ENCODE results near the gene HACD2.

The HACD2 gene

DNA sequence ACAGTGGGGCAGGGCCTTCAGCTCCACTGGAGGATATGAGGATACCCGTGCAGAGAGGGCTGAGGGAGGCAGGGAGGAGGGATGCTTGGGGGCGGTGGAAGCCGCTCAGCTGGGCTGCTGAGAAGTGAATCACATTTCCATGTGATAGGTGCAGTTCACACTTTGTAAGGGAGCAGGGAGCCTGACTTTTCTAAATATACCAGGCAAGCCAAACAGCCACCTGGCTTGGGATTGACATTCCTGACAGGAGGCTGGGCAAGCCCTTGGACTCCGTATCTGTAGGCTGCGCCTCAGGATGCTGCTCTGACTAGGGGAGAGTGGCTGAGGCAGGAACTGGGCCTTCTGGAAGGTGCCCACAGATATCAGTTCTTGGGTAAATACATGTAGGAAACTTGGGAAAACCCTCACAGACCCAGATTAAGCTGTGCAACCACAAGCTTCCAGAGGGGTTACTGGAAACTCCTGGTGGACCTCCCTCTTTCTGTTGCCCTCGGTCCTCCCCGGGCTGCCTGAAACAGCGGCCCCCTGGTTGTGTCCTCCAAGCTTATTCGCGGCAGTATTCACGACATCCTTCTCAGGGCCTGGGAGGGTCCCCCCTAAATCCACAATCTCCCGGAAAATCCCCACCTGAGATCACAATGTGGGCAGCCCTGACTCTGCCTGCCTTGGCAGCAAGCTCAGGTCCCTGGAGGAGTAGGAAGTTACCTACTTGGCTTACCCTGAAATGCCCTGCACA, 103.0 kb downstream of the HACD2 start:
- TF ChIP-seq ZNF274 (IDR thresholded peaks at IDR 0.05; ENCODE audit: low read depth, low read length) = no peak
- no peak overlapping the region for H3K4me3 ChIP-seq (ENCODE audit: low read length)

- no peak for TF ChIP-seq ZNF274 (IDR thresholded peaks at IDR 0.05; ENCODE audit: low read depth, low read length)
- H3K4me3 ChIP-seq (ENCODE audit: low read length) = no peak overlapping the region
Observed at GRCh38 chr3:123481071-123481470, 103.8 kb downstream of the HACD2 start.

GRCh38 chr3:123480428-123480827, 104.4 kb downstream of the HACD2 start:
- no peak overlapping the region for H3K4me3 ChIP-seq (ENCODE audit: low read length)

DNA sequence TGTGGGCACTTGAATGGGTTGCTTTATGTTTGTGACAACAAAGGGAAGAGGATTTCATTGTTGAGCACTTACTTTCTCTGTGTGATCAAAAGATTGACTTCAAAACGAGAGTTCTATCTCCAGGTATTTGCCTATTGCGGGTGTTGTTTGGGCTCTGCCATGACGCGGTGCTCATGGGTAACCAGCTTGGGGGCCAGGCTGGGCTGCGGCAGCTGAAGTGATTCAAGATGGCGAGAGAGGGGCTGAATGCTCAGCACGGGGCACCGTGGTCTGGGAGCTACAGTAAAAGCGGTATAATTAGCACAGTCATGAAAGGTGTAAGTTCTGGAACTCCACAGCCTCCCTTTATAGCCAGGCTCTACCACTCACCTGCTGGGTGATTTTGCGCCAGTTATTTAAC, 105.0 kb downstream of the HACD2 start:
- no peak for TF ChIP-seq ZNF274 (IDR thresholded peaks at IDR 0.05; ENCODE audit: low read depth, low read length)
- H3K4me3 ChIP-seq (ENCODE audit: low read length) = no peak overlapping the region

More at GRCh38 chr3:123480428-123480827, 104.4 kb downstream of the HACD2 start:
- no peak for TF ChIP-seq ZNF274 (IDR thresholded peaks at IDR 0.05; ENCODE audit: low read depth, low read length)

GRCh38 chr3:123478314-123478713, 106.5 kb downstream of the HACD2 start:
- no peak overlapping the region for H3K4me3 ChIP-seq (ENCODE audit: low read length)
- no peak for TF ChIP-seq ZNF274 (IDR thresholded peaks at IDR 0.05; ENCODE audit: low read depth, low read length)

DNA sequence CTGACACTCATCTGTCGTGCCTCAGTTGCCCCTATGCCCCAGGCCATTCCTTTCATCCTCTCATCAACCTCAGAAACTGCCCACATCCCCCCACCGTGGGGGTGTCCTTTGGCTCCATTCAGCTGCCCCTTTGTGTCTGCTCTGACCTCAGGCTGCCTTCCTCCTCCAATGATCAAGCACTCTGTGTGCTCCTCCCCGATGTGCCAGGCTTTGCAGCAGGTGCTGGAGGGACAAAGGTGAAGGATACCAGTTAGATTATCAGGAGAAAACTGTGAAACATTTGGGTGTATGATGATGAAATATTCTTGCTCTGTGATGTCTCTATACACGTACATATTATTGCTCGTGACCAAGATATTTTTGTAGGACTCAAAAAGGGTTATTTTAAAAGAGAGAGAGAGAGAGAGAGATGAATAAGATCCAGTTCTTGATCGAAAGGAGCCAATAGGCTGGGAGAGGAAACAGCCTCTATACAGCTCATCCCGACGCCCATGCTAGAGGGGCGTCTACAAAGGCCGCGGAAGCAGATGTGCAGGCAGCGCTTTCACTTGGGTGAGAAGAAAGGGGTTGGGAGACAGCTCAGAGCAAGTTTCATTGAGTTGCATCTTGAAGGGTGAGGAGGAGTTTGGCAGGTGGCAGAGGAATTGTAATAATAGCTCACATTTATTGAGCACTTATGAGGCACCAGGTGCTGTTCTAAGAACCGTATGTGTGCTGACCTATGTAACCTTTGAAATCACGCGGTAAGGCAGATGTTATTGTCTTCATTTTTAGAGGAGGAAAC, 107.7 kb downstream of the HACD2 start:
- no peak overlapping the region for H3K4me3 ChIP-seq (ENCODE audit: low read length)
- TF ChIP-seq ZNF274 (IDR thresholded peaks at IDR 0.05; ENCODE audit: low read depth, low read length) = no peak

GRCh38 chr3:123475786-123476185, 109.1 kb downstream of the HACD2 start:
- no peak for TF ChIP-seq ZNF274 (IDR thresholded peaks at IDR 0.05; ENCODE audit: low read depth, low read length)
- no peak overlapping the region for H3K4me3 ChIP-seq (ENCODE audit: low read length)

DNA sequence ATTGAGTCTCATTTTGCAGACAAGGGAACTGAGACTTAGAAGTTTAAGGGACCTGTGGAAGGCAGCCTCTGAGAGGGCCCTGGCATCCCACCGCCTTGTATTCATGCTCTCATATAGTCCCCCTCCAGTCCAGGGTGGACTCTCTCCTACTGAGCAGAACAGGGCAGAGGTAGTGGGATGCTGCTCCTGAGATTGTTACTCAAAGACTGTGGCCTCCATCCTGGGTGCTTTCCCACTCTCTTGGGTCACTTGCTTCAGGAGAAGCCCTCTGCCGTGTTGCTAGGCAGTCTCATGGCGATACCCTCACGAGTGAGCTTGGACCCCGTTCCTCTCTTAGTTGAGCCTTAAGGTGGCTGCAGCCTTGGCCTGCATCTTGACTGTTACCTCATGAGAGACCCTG, 113.7 kb downstream of the HACD2 start:
- H3K4me3 ChIP-seq (ENCODE audit: low read length) = no peak overlapping the region
- no peak for TF ChIP-seq ZNF274 (IDR thresholded peaks at IDR 0.05; ENCODE audit: low read depth, low read length)

DNA sequence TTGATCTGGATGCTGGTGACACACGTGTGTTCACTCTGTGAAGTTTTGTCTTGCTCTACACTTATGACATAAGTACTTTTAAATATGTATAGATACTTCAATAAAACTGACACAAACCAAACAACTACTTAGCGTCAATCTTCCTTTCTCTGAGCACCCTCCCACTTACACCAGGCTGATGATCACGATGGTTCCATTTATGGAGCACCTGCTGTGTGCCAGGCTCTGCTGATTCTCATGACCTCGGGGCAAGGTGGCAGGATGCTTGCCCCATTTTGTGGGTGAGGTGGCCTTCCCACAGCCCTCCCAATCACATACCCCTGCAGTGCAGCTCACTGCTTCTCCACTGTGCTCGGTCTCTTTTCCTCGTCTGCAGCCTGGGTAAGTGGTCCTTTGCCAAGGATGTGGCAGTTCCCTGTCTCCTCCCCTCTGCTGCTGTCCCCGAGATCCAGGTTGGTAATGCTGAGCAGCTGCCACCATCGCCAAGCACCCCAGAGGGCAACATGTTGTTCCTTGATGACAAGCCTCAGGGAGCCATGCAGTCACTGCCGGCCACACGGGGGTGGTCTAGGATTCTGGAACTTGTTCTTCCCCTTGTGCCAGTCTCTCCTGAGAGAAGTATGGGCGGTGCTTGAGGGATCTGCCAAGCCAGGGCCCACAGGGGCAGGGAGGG, 115.4 kb downstream of the HACD2 start:
- no peak overlapping the region for H3K4me3 ChIP-seq (ENCODE audit: low read length)
- no peak for TF ChIP-seq ZNF274 (IDR thresholded peaks at IDR 0.05; ENCODE audit: low read depth, low read length)

DNA sequence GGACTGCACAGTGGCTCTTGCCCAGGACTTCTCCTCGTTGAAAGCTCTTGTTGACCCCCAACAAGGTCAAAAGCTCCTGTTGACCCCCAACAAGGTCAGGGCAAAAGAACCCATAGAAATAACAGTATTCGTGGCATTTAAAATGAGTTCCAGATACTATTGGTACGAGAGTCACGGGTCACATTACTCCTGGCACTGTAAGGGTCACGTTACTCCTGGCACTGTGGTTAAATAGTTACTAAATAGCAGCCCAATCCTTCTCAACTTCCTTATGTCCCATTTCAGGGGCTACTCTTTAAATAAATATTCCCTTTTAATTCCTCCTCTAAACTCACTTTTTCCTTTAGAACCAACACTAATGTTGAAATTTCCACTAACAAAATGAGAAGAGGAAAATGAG, 117.8 kb downstream of the HACD2 start:
- no peak for TF ChIP-seq ZNF274 (IDR thresholded peaks at IDR 0.05; ENCODE audit: low read depth, low read length)

DNA sequence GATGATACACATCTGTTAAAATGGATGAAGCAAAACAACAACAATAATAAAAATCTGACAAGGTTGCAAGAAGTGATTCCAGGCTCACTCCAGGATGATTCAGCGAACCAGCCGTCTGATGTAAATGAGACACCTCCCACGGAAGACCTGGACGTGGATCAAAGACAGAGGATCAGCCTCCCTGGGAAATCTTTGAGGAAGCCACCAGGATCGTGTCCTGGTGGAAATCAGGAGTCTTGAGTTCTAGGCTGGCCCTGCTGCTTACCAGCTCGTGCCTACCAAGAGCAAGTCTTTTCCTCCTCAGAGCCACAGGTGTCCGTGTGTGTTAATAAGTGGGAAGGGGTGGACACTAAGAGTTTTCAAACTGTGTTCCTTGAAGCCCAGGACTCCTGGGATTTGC, 120.6 kb downstream of the HACD2 start:
- no peak for TF ChIP-seq ZNF274 (IDR thresholded peaks at IDR 0.05; ENCODE audit: low read depth, low read length)
- H3K4me3 ChIP-seq (ENCODE audit: low read length) = no peak overlapping the region

More for the DNA sequence above, 117.8 kb downstream of the HACD2 start:
- no peak overlapping the region for H3K4me3 ChIP-seq (ENCODE audit: low read length)

- no peak for TF ChIP-seq ZNF274 (IDR thresholded peaks at IDR 0.05; ENCODE audit: low read depth, low read length)
- no peak overlapping the region for H3K4me3 ChIP-seq (ENCODE audit: low read length)
Observed at GRCh38 chr3:123459862-123460261, 125.0 kb downstream of the HACD2 start.

DNA sequence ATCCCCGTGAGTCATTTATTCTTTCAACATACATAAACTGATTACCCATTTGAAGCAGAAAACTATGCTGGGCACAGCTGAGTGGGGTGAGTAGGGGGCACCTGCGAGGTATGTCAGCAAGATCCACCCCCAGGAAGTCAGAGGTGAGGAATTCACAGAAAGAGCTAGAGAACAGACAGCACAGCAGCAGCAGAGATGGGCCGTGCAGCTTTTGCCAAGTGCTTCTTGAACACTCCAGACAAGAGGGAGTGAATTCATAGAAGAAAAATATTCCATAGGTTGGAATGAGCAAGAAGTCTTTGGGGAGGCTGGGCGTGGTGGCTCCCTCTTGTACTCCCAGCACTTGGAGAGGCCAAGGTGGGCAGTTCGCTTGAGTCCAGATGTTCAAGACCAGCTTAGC, 126.6 kb downstream of the HACD2 start:
- no peak for TF ChIP-seq ZNF274 (IDR thresholded peaks at IDR 0.05; ENCODE audit: low read depth, low read length)
- H3K4me3 ChIP-seq (ENCODE audit: low read length) = no peak overlapping the region

GRCh38 chr3:123457841-123458240, 127.0 kb downstream of the HACD2 start:
- H3K4me3 ChIP-seq (ENCODE audit: low read length) = no peak overlapping the region

DNA sequence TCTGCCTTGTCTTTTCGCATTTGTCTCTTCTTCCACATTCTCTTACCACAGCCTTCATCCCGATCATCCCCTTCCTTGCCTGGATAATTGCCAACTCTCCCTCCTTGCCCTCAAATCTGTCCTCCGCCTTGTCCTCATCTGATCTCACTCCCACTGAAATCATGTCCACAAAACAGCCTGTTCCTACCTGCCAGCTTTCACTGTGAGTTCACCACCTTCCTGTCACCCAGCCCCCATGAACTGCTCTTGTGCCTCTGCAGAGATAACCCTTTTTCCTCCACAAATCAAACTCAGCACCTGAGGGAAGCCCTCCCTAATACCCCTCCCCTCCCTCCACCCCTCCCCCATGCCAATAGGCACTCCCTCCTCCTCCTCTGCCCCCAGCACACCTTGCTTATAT, 131.2 kb downstream of the HACD2 start:
- no peak for TF ChIP-seq ZNF274 (IDR thresholded peaks at IDR 0.05; ENCODE audit: low read depth, low read length)
- no peak overlapping the region for H3K4me3 ChIP-seq (ENCODE audit: low read length)

More at GRCh38 chr3:123457841-123458240, 127.0 kb downstream of the HACD2 start:
- no peak for TF ChIP-seq ZNF274 (IDR thresholded peaks at IDR 0.05; ENCODE audit: low read depth, low read length)
